ENCODE measurements around the gene PPOX.

Gene PPOX

GRCh38 chr1:161159087-161159912 is 6.9 kb upstream of the PPOX start, which contains the start of gene USP21:
Gene USP21, plus strand, starts transcription at chr1:161159500. Its CDS starts 1,141 bp downstream, at chr1:161160641.
- peaks cover 23% of the 10 kb centered on the region for H3K36me3 ChIP-seq (replicated peaks; ENCODE audit: low read depth, low read length)
- no peaks in the 10 kb centered on the region for H4K20me1 ChIP-seq (ENCODE audit: insufficient read depth, low read length)
- TF ChIP-seq EZH2phosphoT487 (IDR thresholded peaks at IDR 0.05; ENCODE audit: low read depth), result no peak
- TF ChIP-seq CTCF (IDR thresholded peaks at IDR 0.05; ENCODE audit: low read depth, low read length), result peak; percentile 25; the same call in 1 of the 2 replicates
- H3K9me3 ChIP-seq (ENCODE audit: insufficient read depth, low read length), result no peaks in the 10 kb centered on the region
- peaks cover 18% of the 10 kb centered on the region for H3K4me1 ChIP-seq (ENCODE audit: low read length)
- peak within 1 kb of the TSS; percentile 84 for H3K9ac ChIP-seq (ENCODE audit: low read length)
- H3K27ac ChIP-seq (ENCODE audit: low read length), result peak within 1 kb of the TSS; percentile 45
- peaks cover 29% of the 10 kb centered on the region for H3K79me2 ChIP-seq (ENCODE audit: low read length)
- H3K27me3 ChIP-seq (ENCODE audit: low read depth, low read length), result no peaks in the 10 kb centered on the region
- H3K4me2 ChIP-seq (ENCODE audit: low read length), result peak within 1 kb of the TSS; percentile 93
- peak within 1 kb of the TSS; percentile 57; the same call in 1 of the 2 replicates for H2AFZ ChIP-seq (ENCODE audit: low read depth, low read length)
- H3K4me3 ChIP-seq (ENCODE audit: low read length), result peak within 1 kb of the TSS; percentile 86

GRCh38 chr1:161159913-161160243 is 6.3 kb upstream of the PPOX start:
- peak overlapping the region; percentile 45 for H3K27ac ChIP-seq (ENCODE audit: low read length)
- peaks cover 27% of the 10 kb centered on the region for H3K36me3 ChIP-seq (replicated peaks; ENCODE audit: low read depth, low read length)
- H3K4me2 ChIP-seq (ENCODE audit: low read length), result peak overlapping the region; percentile 93
- TF ChIP-seq EZH2phosphoT487 (IDR thresholded peaks at IDR 0.05; ENCODE audit: low read depth), result no peak
- no peak for TF ChIP-seq CTCF (IDR thresholded peaks at IDR 0.05; ENCODE audit: low read depth, low read length)
- H3K79me2 ChIP-seq (ENCODE audit: low read length), result peaks cover 24% of the 10 kb centered on the region
- no peaks in the 10 kb centered on the region for H3K27me3 ChIP-seq (ENCODE audit: low read depth, low read length)
- peak overlapping the region; percentile 10; the same call in 1 of the 2 replicates for H2AFZ ChIP-seq (ENCODE audit: low read depth, low read length)
- H4K20me1 ChIP-seq (ENCODE audit: insufficient read depth, low read length), result no peaks in the 10 kb centered on the region
- H3K9me3 ChIP-seq (ENCODE audit: insufficient read depth, low read length), result no peaks in the 10 kb centered on the region
- H3K4me3 ChIP-seq (ENCODE audit: low read length), result peak overlapping the region; percentile 86
- peaks cover 16% of the 10 kb centered on the region for H3K4me1 ChIP-seq (ENCODE audit: low read length)
- H3K9ac ChIP-seq (ENCODE audit: low read length), result peak overlapping the region; percentile 84

- peaks cover 29% of the 10 kb centered on the region for H3K36me3 ChIP-seq (replicated peaks; ENCODE audit: low read depth, low read length)
- TF ChIP-seq CTCF (IDR thresholded peaks at IDR 0.05; ENCODE audit: low read depth, low read length) (no peak), EZH2phosphoT487 (IDR thresholded peaks at IDR 0.05; ENCODE audit: low read depth) (no peak)
- peak overlapping the region; percentile 93; the same call in 1 of the 2 replicates for H3K4me2 ChIP-seq (ENCODE audit: low read length)
- peaks cover 21% of the 10 kb centered on the region for H3K4me1 ChIP-seq (ENCODE audit: low read length)
- H2AFZ ChIP-seq (ENCODE audit: low read depth, low read length), result no peak overlapping the region
- H3K79me2 ChIP-seq (ENCODE audit: low read length), result peaks cover 15% of the 10 kb centered on the region
- H3K27me3 ChIP-seq (ENCODE audit: low read depth, low read length), result no peaks in the 10 kb centered on the region
- no peak overlapping the region for H3K4me3 ChIP-seq (ENCODE audit: low read length)
- H3K9me3 ChIP-seq (ENCODE audit: insufficient read depth, low read length), result no peaks in the 10 kb centered on the region
- H3K9ac ChIP-seq (ENCODE audit: low read length), result no peak overlapping the region
- no peak overlapping the region for H3K27ac ChIP-seq (ENCODE audit: low read length)
- no peaks in the 10 kb centered on the region for H4K20me1 ChIP-seq (ENCODE audit: insufficient read depth, low read length)
Measured at GRCh38 chr1:161160671-161161145, 5.5 kb upstream of the PPOX start.

- Histone ChIP-seq H3K36me3 (replicated peaks; ENCODE audit: low read depth, low read length) (peaks cover 29% of the 10 kb centered on the region), H4K20me1 (ENCODE audit: insufficient read depth, low read length) (no peaks in the 10 kb centered on the region), H3K27me3 (ENCODE audit: low read depth, low read length) (no peaks in the 10 kb centered on the region), H3K9me3 (ENCODE audit: insufficient read depth, low read length) (no peaks in the 10 kb centered on the region), H3K4me2 (ENCODE audit: low read length) (no peak overlapping the region), H3K9ac (ENCODE audit: low read length) (no peak overlapping the region), H3K27ac (ENCODE audit: low read length) (no peak overlapping the region), H3K79me2 (ENCODE audit: low read length) (peaks cover 14% of the 10 kb centered on the region), H3K4me1 (ENCODE audit: low read length) (peaks cover 21% of the 10 kb centered on the region), H2AFZ (ENCODE audit: low read depth, low read length) (no peak overlapping the region), H3K4me3 (ENCODE audit: low read length) (no peak overlapping the region)
- TF ChIP-seq EZH2phosphoT487 (IDR thresholded peaks at IDR 0.05; ENCODE audit: low read depth), result no peak
- no peak for TF ChIP-seq CTCF (IDR thresholded peaks at IDR 0.05; ENCODE audit: low read depth, low read length)
Measured at GRCh38 chr1:161161652-161162051, 4.6 kb upstream of the PPOX start.

Data from OCI-LY3 (cell line).